ENCODE data around the gene PRRT1. TPM values are rescaled to one million over a fixed set of nuclear protein-coding genes. Genes with fewer than 3 reads are reported as not detected.

Gene PRRT1
- total and polyA plus RNA-seq, 4 donors = 0.08 to 0.24 (median 0.19) TPM; not detected in 1

- TF ChIP-seq FOXA2 (IDR thresholded peaks at IDR 0.05) (no peak), MAX (IDR thresholded peaks at IDR 0.05) (no peak), RXRA (IDR thresholded peaks at IDR 0.05) (no peak), HNF4A (conservative IDR thresholded peaks at IDR 0.05) (no peak), SP1 (IDR thresholded peaks at IDR 0.05) (no peak), HNF4G (IDR thresholded peaks at IDR 0.05) (no peak), JUND (IDR thresholded peaks at IDR 0.05) (no peak), FOXA1 (IDR thresholded peaks at IDR 0.05) (no peak), EGR1 (IDR thresholded peaks at IDR 0.05; ENCODE audit: low read depth in 2 of 2) (no peak)
These were observed 49.2 kb upstream of the PRRT1 start (continued) for GRCh38 chr6:32200711-32201475.

DNA sequence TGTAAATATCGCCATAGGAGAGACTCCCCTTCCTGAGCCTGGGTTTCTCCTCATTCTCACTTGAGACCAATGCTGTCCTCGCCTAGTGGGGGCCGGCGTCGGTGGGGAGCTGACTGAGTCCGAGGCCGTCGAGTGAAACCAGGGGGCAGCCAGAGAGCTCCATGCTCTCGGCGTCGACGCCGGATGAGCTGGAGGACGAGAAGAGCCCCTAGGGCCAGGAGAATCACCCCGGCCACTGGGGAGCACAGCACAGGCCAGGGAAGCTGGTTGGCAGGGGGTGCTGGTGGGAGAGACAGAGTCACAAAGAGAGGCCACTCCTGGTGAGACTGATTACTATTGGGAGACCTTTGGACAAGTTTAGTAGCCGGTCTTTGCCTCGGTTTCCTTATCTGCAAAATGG, 47.1 kb upstream of the PRRT1 start:
- Histone ChIP-seq H3K36me3 (ENCODE audit: control insufficient read depth in 4 of 4, insufficient read depth in 3 of 4, low read depth in 1 of 4, low read length in 3 of 4) (no peaks in the 10 kb centered on the region), H3K9me3 (ENCODE audit: control insufficient read depth in 4 of 4, low read length in 3 of 4) (no peaks in the 10 kb centered on the region), H3K27me3 (ENCODE audit: control insufficient read depth in 4 of 4, insufficient read depth in 4 of 4, low read length in 3 of 4) (no peaks in the 10 kb centered on the region), H3K4me1 (ENCODE audit: control insufficient read depth in 4 of 4, insufficient read depth in 4 of 4, low read length in 3 of 4) (peaks cover 0 to 23% (median 12%) of the 10 kb centered on the region in 4 donors), H3K4me3 (ENCODE audit: low read depth in 1 of 3, low read length in 3 of 3) (no peak overlapping the region), H3K9ac (ENCODE audit: low read depth in 1 of 2, low read length in 2 of 2) (no peak overlapping the region), H3K27ac (ENCODE audit: low read depth in 1 of 2, low read length in 2 of 2) (no peak overlapping the region)
- 84% methylated on average over 17 of the region's 17 CpGs for WGBS
- TF ChIP-seq SP1 (IDR thresholded peaks at IDR 0.05) = no peak
- no peak for TF ChIP-seq MAX (IDR thresholded peaks at IDR 0.05)
- no peak for DNase-seq (ENCODE audit: low spot score)

GRCh38 chr6:32198345-32198696, 46.6 kb upstream of the PRRT1 start:
- TF ChIP-seq JUND (IDR thresholded peaks at IDR 0.05) = no peak
- no peak for TF ChIP-seq TAF1 (conservative IDR thresholded peaks at IDR 0.05)
- TF ChIP-seq HNF4A (conservative IDR thresholded peaks at IDR 0.05) = no peak
- WGBS = 68% methylated on average over 3 of the region's 3 CpGs

GRCh38 chr6:32196682-32197616, 45.2 kb upstream of the PRRT1 start:
- Histone ChIP-seq H3K27me3 (ENCODE audit: control insufficient read depth in 4 of 4, insufficient read depth in 4 of 4, low read length in 3 of 4) (no peaks in the 10 kb centered on the region), H3K27ac (ENCODE audit: low read depth in 1 of 2, low read length in 2 of 2) (peak overlapping the region; percentile 92 to 99), H3K9ac (ENCODE audit: low read depth in 1 of 2, low read length in 2 of 2) (peak overlapping the region; percentile 44 to 98), H3K4me3 (ENCODE audit: low read depth in 1 of 3, low read length in 3 of 3) (peak overlapping the region; percentile 54 to 91 (median 63)), H3K36me3 (ENCODE audit: control insufficient read depth in 4 of 4, insufficient read depth in 3 of 4, low read depth in 1 of 4, low read length in 3 of 4) (no peaks in the 10 kb centered on the region), H3K9me3 (ENCODE audit: control insufficient read depth in 4 of 4, low read length in 3 of 4) (no peaks in the 10 kb centered on the region), H3K4me1 (ENCODE audit: control insufficient read depth in 4 of 4, insufficient read depth in 4 of 4, low read length in 3 of 4) (peaks cover 0 to 23% (median 12%) of the 10 kb centered on the region in 4 donors)
- TF ChIP-seq FOXA1 (IDR thresholded peaks at IDR 0.05) (no peak), JUND (IDR thresholded peaks at IDR 0.05) (peak in 1 of 2 donors; percentile 5)
- WGBS = 46% methylated on average over 28 of the region's 28 CpGs
- peak; percentile 55 for DNase-seq (ENCODE audit: low spot score)

More at GRCh38 chr6:32198345-32198696, 46.6 kb upstream of the PRRT1 start:
- peaks cover 0 to 23% (median 12%) of the 10 kb centered on the region in 4 donors for H3K4me1 ChIP-seq (ENCODE audit: control insufficient read depth in 4 of 4, insufficient read depth in 4 of 4, low read length in 3 of 4)
- H3K4me3 ChIP-seq (ENCODE audit: low read depth in 1 of 3, low read length in 3 of 3) = no peak overlapping the region
- DNase-seq (ENCODE audit: low spot score) = no peak
- H3K27me3 ChIP-seq (ENCODE audit: control insufficient read depth in 4 of 4, insufficient read depth in 4 of 4, low read length in 3 of 4) = no peaks in the 10 kb centered on the region
- no peak overlapping the region for H3K27ac ChIP-seq (ENCODE audit: low read depth in 1 of 2, low read length in 2 of 2)
- H3K9me3 ChIP-seq (ENCODE audit: control insufficient read depth in 4 of 4, low read length in 3 of 4) = no peaks in the 10 kb centered on the region
- H3K9ac ChIP-seq (ENCODE audit: low read depth in 1 of 2, low read length in 2 of 2) = no peak overlapping the region
- H3K36me3 ChIP-seq (ENCODE audit: control insufficient read depth in 4 of 4, insufficient read depth in 3 of 4, low read depth in 1 of 4, low read length in 3 of 4) = no peaks in the 10 kb centered on the region

Measured in liver (tissue), 9 donors.